ENCODE data around the gene ATRN. TPM values are rescaled to one million over a fixed set of nuclear protein-coding genes. Genes with fewer than 3 reads are reported as not detected.
A peak's percentile ranks its signal among the peaks of the same experiment; 100 is the strongest.

ATRN gene
- total and polyA plus RNA-seq, 8 donors = 2.9 to 63.9 (median 24.2) TPM

DNA sequence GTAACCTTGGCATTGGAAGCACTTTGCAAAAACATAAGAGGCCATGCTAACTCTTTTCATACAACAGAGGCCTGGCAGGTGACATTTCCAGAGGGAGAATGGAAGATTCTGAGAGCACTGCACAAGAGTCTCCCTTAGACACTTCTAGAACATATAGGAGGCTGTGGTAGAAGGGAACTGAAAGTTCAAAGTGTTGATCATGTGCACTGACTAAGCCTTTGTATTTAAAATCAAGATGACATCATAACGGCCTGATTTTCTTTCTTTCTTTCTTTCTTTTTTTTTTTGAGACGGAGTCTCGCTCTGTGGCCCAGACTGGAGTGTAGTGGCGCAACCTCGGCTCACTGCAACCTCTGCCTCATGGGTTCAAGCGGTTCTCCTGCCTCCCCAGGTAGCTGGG lies 36.6 kb upstream of the ATRN start:
- Histone ChIP-seq H3K27me3 (no peaks in the 10 kb centered on the region), H3K9me3 (no peaks in the 10 kb centered on the region), H3K36me3 (no peaks in the 10 kb centered on the region), H3K4me1 (no peaks in the 10 kb centered on the region), H3K4me3 (no peak overlapping the region), H3K27ac (no peak overlapping the region)
- WGBS, 5 donors = 78 to 91% (median 84%) methylated on average over 6 of the region's 6 CpGs
- intact Hi-C loops (cut with DNase I; ENCODE audit: low total_unique reads) = no loop called here
- TF ChIP-seq CTCF (IDR thresholded peaks at IDR 0.05) = no peak
- no peak for TF ChIP-seq EP300 (IDR thresholded peaks at IDR 0.05)
- no peak for TF ChIP-seq POLR2AphosphoS5 (IDR thresholded peaks at IDR 0.05)
- TF ChIP-seq POLR2A (IDR thresholded peaks at IDR 0.05) = no peak
- DNase-seq = no peak

DNA sequence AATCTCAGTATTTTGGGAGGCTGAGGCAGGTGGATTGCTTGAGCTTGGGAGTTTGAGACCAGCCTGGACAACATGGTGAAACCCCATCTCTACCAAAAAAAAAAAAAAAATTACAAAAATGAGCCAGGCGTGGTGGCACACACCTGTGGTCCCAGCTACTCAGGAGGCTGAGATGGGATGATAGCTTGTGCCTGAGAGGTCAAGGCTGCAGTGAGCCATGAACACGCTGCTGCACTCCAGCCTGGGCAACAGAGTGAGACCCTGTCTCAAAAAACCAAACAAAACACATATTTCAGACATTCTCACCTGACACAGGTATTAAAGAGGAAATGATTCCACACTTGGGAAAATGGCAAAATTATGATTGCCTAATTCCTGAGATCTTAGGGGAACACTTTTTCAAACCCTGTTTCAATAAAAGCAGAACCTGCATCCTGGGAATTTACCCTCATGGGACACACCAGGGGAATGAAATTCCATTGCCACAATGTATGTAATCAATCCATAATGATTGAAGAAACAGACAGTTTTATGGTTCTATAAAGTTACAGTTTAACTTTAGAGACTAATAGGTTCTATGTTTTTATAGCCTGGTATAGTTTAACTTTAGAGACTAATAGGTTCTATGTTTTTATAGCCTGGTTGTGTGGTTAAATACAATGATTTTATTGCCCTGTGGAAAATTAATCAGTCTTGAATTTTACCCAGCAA lies 33.8 kb upstream of the ATRN start:
- DNase-seq = no peak
- Histone ChIP-seq H3K4me1 (no peaks in the 10 kb centered on the region), H3K27me3 (no peaks in the 10 kb centered on the region), H3K4me3 (no peak overlapping the region), H3K36me3 (no peaks in the 10 kb centered on the region), H3K9me3 (no peaks in the 10 kb centered on the region), H3K27ac (no peak overlapping the region)
- intact Hi-C loops (cut with DNase I; ENCODE audit: low total_unique reads) = no loop called here
- TF ChIP-seq CTCF (IDR thresholded peaks at IDR 0.05) (no peak), EP300 (IDR thresholded peaks at IDR 0.05) (no peak), POLR2AphosphoS5 (IDR thresholded peaks at IDR 0.05) (no peak), POLR2A (IDR thresholded peaks at IDR 0.05) (no peak)
- 63 to 94% (median 90%) methylated on average over 2 of the region's 2 CpGs for WGBS, 5 donors

GRCh38 chr20:3446779-3447178 lies 24.0 kb upstream of the ATRN start:
- peak in 1 of 2 donors; percentile 74 for DNase-seq
- Histone ChIP-seq H3K27ac (no peak overlapping the region), H3K4me1 (peaks cover 0 to 8% (median 3%) of the 10 kb centered on the region in 4 donors), H3K36me3 (no peaks in the 10 kb centered on the region), H3K9me3 (no peaks in the 10 kb centered on the region), H3K4me3 (no peak overlapping the region), H3K27me3 (no peaks in the 10 kb centered on the region)
- TF ChIP-seq CTCF (IDR thresholded peaks at IDR 0.05) = no peak
- peak in 1 of 3 donors; percentile 20 for TF ChIP-seq POLR2AphosphoS5 (IDR thresholded peaks at IDR 0.05)
- TF ChIP-seq POLR2A (IDR thresholded peaks at IDR 0.05) = no peak
- WGBS, 5 donors = 62 to 74% (median 70%) methylated on average over 8 of the region's 8 CpGs
- intact Hi-C loops (cut with DNase I; ENCODE audit: low total_unique reads) = no loop called here

GRCh38 chr20:3447321-3447720 lies 23.5 kb upstream of the ATRN start:
- Histone ChIP-seq H3K27me3 (no peaks in the 10 kb centered on the region), H3K4me3 (no peak overlapping the region), H3K4me1 (peaks cover 0 to 8% (median 3%) of the 10 kb centered on the region in 4 donors), H3K36me3 (no peaks in the 10 kb centered on the region), H3K9me3 (no peaks in the 10 kb centered on the region), H3K27ac (no peak overlapping the region)
- TF ChIP-seq POLR2A (IDR thresholded peaks at IDR 0.05) = no peak
- no peak for TF ChIP-seq POLR2AphosphoS5 (IDR thresholded peaks at IDR 0.05)
- TF ChIP-seq CTCF (IDR thresholded peaks at IDR 0.05) = no peak
- no peak for TF ChIP-seq EP300 (IDR thresholded peaks at IDR 0.05)
- DNase-seq = no peak
- 70 to 85% (median 81%) methylated on average over 2 of the region's 2 CpGs for WGBS, 5 donors
- intact Hi-C loops (cut with DNase I; ENCODE audit: low total_unique reads) = no loop called here

Measured in stomach (tissue), 9 donors.